H9 (cell line): Measurements from ENCODE around the gene CHRNA9. TPM values are rescaled to one million over a fixed set of nuclear protein-coding genes. Genes with fewer than 3 reads are reported as not detected.

Source experiments
- DNase-seq: peaks from one replicate; pipeline ENCODE4 v3.0.0-alpha.2; 2017
- H2AFZ ChIP-seq: one replicate; pipeline ENCODE4 v1.6.1; 2013; ENCODE audit warnings: mild to moderate bottlenecking, low read length, control low read depth, moderate library complexity
- H2AK5ac ChIP-seq: 2 replicates; pipeline ENCODE4 v1.6.1; 2013; ENCODE audit warnings: low read length, control low read depth, mixed read lengths; ENCODE audit not compliant: insufficient read length
- H2BK120ac ChIP-seq: one replicate; pipeline ENCODE4 v1.6.1; 2013; ENCODE audit warnings: low read depth, mild to moderate bottlenecking, low read length, control low read depth, inconsistent platforms; ENCODE audit not compliant: poor library complexity, severe bottlenecking
- H2BK12ac ChIP-seq: 2 replicates; pipeline ENCODE4 v1.6.1; 2013; ENCODE audit warnings: low read length, control low read depth, mixed read lengths, low read depth; ENCODE audit not compliant: insufficient read length
- H2BK15ac ChIP-seq: 2 replicates; pipeline ENCODE4 v1.6.1; 2013; ENCODE audit warnings: low read depth, low read length, control low read depth
- H2BK20ac ChIP-seq: one replicate; pipeline ENCODE4 v1.6.1; 2013; ENCODE audit warnings: low read depth, mild to moderate bottlenecking, low read length, control low read depth, inconsistent platforms; ENCODE audit not compliant: poor library complexity, severe bottlenecking
- H2BK5ac ChIP-seq: 2 replicates; pipeline ENCODE4 v1.6.1; 2013; ENCODE audit warnings: low read length, control low read depth, mixed read lengths; ENCODE audit not compliant: insufficient read length
- H3K14ac ChIP-seq: 2 replicates; pipeline ENCODE4 v1.6.1; 2013; ENCODE audit warnings: low read length, control low read depth; ENCODE audit not compliant: insufficient read depth
- H3K18ac ChIP-seq: 2 replicates; pipeline ENCODE4 v1.6.1; 2013; ENCODE audit warnings: low read depth, mild to moderate bottlenecking, mixed read lengths, low read length, control low read depth; ENCODE audit not compliant: insufficient read length
- H3K23ac ChIP-seq: 2 replicates; pipeline ENCODE4 v1.6.1; 2013; ENCODE audit warnings: low read length, control low read depth, mixed read lengths, low read depth; ENCODE audit not compliant: insufficient read length
- H3K23me2 ChIP-seq: 2 replicates; pipeline ENCODE4 v1.6.1; 2013; ENCODE audit warnings: low read depth, mild to moderate bottlenecking, mixed read lengths, low read length, control low read depth; ENCODE audit not compliant: insufficient read length, poor library complexity, severe bottlenecking
- H3K27ac ChIP-seq: 2 replicates; pipeline ENCODE4 v1.5.1; 2013; ENCODE audit warnings: low read length, control low read depth, mixed read lengths, low read depth; ENCODE audit not compliant: insufficient read length
- H3K27me3 ChIP-seq: 2 replicates; pipeline ENCODE4 v1.6.1; 2013; ENCODE audit warnings: low read length, control low read depth, inconsistent platforms; ENCODE audit not compliant: insufficient read depth
- H3K4ac ChIP-seq: 2 replicates; pipeline ENCODE4 v1.6.1; 2013; ENCODE audit warnings: low read depth, mild to moderate bottlenecking, control low read depth, inconsistent platforms, low read length, moderate library complexity
- H3K4me1 ChIP-seq: 2 replicates; pipeline ENCODE4 v1.6.1; 2013; ENCODE audit warnings: low read length, control low read depth, inconsistent platforms; ENCODE audit not compliant: insufficient read depth
- H3K4me2 ChIP-seq: 2 replicates; pipeline ENCODE4 v1.6.1; 2013; ENCODE audit warnings: low read length, control low read depth, mixed read lengths; ENCODE audit not compliant: insufficient read length, insufficient read depth
- H3K56ac ChIP-seq: 2 replicates; pipeline ENCODE4 v1.6.1; 2013; ENCODE audit warnings: low read depth, mild to moderate bottlenecking, mixed read lengths, low read length, control low read depth; ENCODE audit not compliant: insufficient read length
- H3K79me1 ChIP-seq: 2 replicates; pipeline ENCODE4 v1.6.1; 2013; ENCODE audit warnings: low read depth, mild to moderate bottlenecking, moderate library complexity, low read length, control low read depth, inconsistent platforms; ENCODE audit not compliant: insufficient read depth, poor library complexity, severe bottlenecking
- H3K79me2 ChIP-seq: 2 replicates; pipeline ENCODE4 v1.6.1; 2013; ENCODE audit warnings: low read length, control low read depth, inconsistent platforms; ENCODE audit not compliant: insufficient read depth
- H3K9ac ChIP-seq: 2 replicates; pipeline ENCODE4 v1.6.1; 2013; ENCODE audit warnings: low read length, control low read depth, mixed read lengths; ENCODE audit not compliant: insufficient read length; ENCODE audit errors: extremely low read depth
- H3K9me3 ChIP-seq: one replicate; pipeline ENCODE4 v1.6.1; 2013; ENCODE audit warnings: low read depth, low read length, inconsistent platforms; ENCODE audit not compliant: control insufficient read depth
- H3T11ph ChIP-seq: one replicate; pipeline ENCODE4 v1.6.1; 2013; ENCODE audit warnings: mild to moderate bottlenecking, low read length, control low read depth, inconsistent platforms
- H4K20me1 ChIP-seq: one replicate; pipeline ENCODE4 v1.6.1; 2013; ENCODE audit not compliant: control insufficient read depth, insufficient read length, insufficient read depth
- H4K5ac ChIP-seq: 2 replicates; pipeline ENCODE4 v1.6.1; 2013; ENCODE audit warnings: low read depth, mild to moderate bottlenecking, mixed read lengths, low read length, control low read depth; ENCODE audit not compliant: insufficient read length
- H4K8ac ChIP-seq: replicated peaks from 2 replicates; pipeline ENCODE4 v1.6.1; 2013; ENCODE audit warnings: low read length, control low read depth, mixed read lengths, low read depth; ENCODE audit not compliant: insufficient read length
- H4K91ac ChIP-seq: 2 replicates; pipeline ENCODE4 v1.6.1; 2013; ENCODE audit warnings: low read depth, mild to moderate bottlenecking, moderate library complexity, mixed read lengths, low read length, control low read depth; ENCODE audit not compliant: insufficient read length
- H3K27ac Mint-ChIP-seq, 3 experiments: 2 replicates in 2 of 3; 3 replicates in 1 of 3; pipeline ENCODE4 v1.8.0; 2020 to 2021; ENCODE audit warnings: mixed read lengths in 3 of 3, mild to moderate bottlenecking in 1 of 3, moderate library complexity in 1 of 3
- H3K27me3 Mint-ChIP-seq: 2 replicates; pipeline ENCODE4 v1.8.0; 2021; ENCODE audit warnings: low read depth, mild to moderate bottlenecking, moderate library complexity, mixed read lengths
- H3K36me3 Mint-ChIP-seq, 3 experiments: 2 replicates in 2 of 3; 3 replicates in 1 of 3; pipeline ENCODE4 v1.8.0; 2020 to 2021; ENCODE audit warnings: low read depth in 3 of 3, mixed read lengths in 3 of 3; ENCODE audit not compliant: insufficient read depth in 1 of 3
- H3K4me1 Mint-ChIP-seq, 2 experiments: 2 replicates each; pipeline ENCODE4 v1.8.0; 2020; ENCODE audit warnings: mixed read lengths in 2 of 2
- H3K4me3 Mint-ChIP-seq, 2 experiments: 2 replicates in 1 of 2; 3 replicates in 1 of 2; pipeline ENCODE4 v1.8.0; 2020 to 2021; ENCODE audit warnings: mild to moderate bottlenecking in 2 of 2, mixed read lengths in 2 of 2, moderate library complexity in 1 of 2
- H3K9me3 Mint-ChIP-seq, 2 experiments: 2 replicates in 1 of 2; 3 replicates in 1 of 2; pipeline ENCODE4 v1.8.0; 2020; ENCODE audit warnings: mild to moderate bottlenecking in 2 of 2, mixed read lengths in 2 of 2, moderate library complexity in 1 of 2
- WGBS: extraction: QIAGEN DNeasy Blood & Tissue Kit; methylation state at CpG from one replicate; pipeline ENCODE4 v1.1.7; 2013; ENCODE audit warnings: missing lambda C conversion rate, low lambda C conversion rate, mixed read lengths; ENCODE audit not compliant: insufficient read length; ENCODE audit errors: extremely low coverage; 5-methylcytosine and 5-hydroxymethylcytosine counted together
- total RNA-seq: library from RNA; stranded (reverse); gene quantifications from 2 replicates; pipeline ENCODE4 v1.2.1, GENCODE V29; 2021
- TF ChIP-seq, protein P1 (sequence below): fragments of 200-600 bp; sonication (generic); conservative IDR thresholded peaks from 3 replicates; pipeline ENCODE4 v1.8.0; 2021; ENCODE audit warnings: antibody characterized with exemption, mild to moderate bottlenecking

CHRNA9 gene
- total RNA-seq, 1 experiment from 2014 or later: 1.2 TPM

GRCh38 chr4:40361338-40361737 lies 26.2 kb downstream of the CHRNA9 start:
- no peak overlapping the region for H3K27ac Mint-ChIP-seq
- H3K56ac ChIP-seq: no peak overlapping the region
- 0 out of 4 replicates have a peak, but pooled peaks cover 0 to 2% of the 10 kb centered on the region in 2 experiments for H3K4me1 Mint-ChIP-seq
- H3K14ac ChIP-seq: no peak overlapping the region
- no peak overlapping the region for H3K9ac ChIP-seq
- DNase-seq: no peak
- no peak overlapping the region for H2AK5ac ChIP-seq
- H2BK120ac ChIP-seq: no peak overlapping the region
- no peak overlapping the region for H3K4me2 ChIP-seq
- no peaks in the 10 kb centered on the region for H3K9me3 ChIP-seq
- H3K27me3 Mint-ChIP-seq: peaks cover 2% of the 10 kb centered on the region; the same call in 1 of the 2 replicates
- H3K23ac ChIP-seq: no peak overlapping the region
- H3K27ac ChIP-seq: no peak overlapping the region
- no peak overlapping the region for H4K5ac ChIP-seq
- H3K9me3 Mint-ChIP-seq: peaks cover 7 to 10% of the 10 kb centered on the region in 2 experiments
- H3K27me3 ChIP-seq: no peaks in the 10 kb centered on the region
- no peak overlapping the region for H2BK5ac ChIP-seq
- H4K20me1 ChIP-seq: no peaks in the 10 kb centered on the region
- H2AFZ ChIP-seq: no peak overlapping the region
- peaks cover 2% of the 10 kb centered on the region for H3K4me1 ChIP-seq
- TF ChIP-seq, protein P1, sequence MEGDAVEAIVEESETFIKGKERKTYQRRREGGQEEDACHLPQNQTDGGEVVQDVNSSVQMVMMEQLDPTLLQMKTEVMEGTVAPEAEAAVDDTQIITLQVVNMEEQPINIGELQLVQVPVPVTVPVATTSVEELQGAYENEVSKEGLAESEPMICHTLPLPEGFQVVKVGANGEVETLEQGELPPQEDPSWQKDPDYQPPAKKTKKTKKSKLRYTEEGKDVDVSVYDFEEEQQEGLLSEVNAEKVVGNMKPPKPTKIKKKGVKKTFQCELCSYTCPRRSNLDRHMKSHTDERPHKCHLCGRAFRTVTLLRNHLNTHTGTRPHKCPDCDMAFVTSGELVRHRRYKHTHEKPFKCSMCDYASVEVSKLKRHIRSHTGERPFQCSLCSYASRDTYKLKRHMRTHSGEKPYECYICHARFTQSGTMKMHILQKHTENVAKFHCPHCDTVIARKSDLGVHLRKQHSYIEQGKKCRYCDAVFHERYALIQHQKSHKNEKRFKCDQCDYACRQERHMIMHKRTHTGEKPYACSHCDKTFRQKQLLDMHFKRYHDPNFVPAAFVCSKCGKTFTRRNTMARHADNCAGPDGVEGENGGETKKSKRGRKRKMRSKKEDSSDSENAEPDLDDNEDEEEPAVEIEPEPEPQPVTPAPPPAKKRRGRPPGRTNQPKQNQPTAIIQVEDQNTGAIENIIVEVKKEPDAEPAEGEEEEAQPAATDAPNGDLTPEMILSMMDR: no peak
- no peak overlapping the region for H3K4me3 Mint-ChIP-seq
- H4K8ac ChIP-seq: no peak overlapping the region
- H3T11ph ChIP-seq: no peak overlapping the region
- H2BK12ac ChIP-seq: no peak overlapping the region
- H2BK15ac ChIP-seq: no peak overlapping the region
- no peak overlapping the region for H2BK20ac ChIP-seq
- H3K36me3 Mint-ChIP-seq: peaks cover 0 to 13% (median 3%) of the 10 kb centered on the region in 3 experiments; a peak in 5 of 7 replicates
- no peaks in the 10 kb centered on the region for H3K79me2 ChIP-seq
- no CpG with 5 or more reads among the region's 3 CpGs for WGBS
- H3K23me2 ChIP-seq: no peaks in the 10 kb centered on the region
- H3K4ac ChIP-seq: no peak overlapping the region
- no peak overlapping the region for H4K91ac ChIP-seq
- no peaks in the 10 kb centered on the region for H3K79me1 ChIP-seq
- no peak overlapping the region for H3K18ac ChIP-seq
